ENCODE results near the gene RIN3. TPM values are rescaled to one million over a fixed set of nuclear protein-coding genes. Genes with fewer than 3 reads are reported as not detected.
A peak's percentile ranks its signal among the peaks of the same experiment; 100 is the strongest.
"Not testable (repeated sequence)": the region's sequence is repeated elsewhere in the genome, so short reads cannot be mapped to it uniquely, and the experiment has no call there.

The RIN3 gene
- polyA plus RNA-seq, 3 donors: 42.8 to 144 (median 54.6) TPM

- TF ChIP-seq CTCF (IDR thresholded peaks at IDR 0.05): no peak
These were observed 21.5 kb downstream of the RIN3 start for GRCh38 chr14:92534932-92535643.

GRCh38 chr14:92536231-92536630, 22.6 kb downstream of the RIN3 start:
- H3K4me3 ChIP-seq (replicated peaks in 1 of 3; ENCODE audit: low read depth in 2 of 3, low read length in 3 of 3); H3K9ac ChIP-seq (ENCODE audit: insufficient read depth, low read length, poor library complexity, severe bottlenecking); DNase-seq; H3K4me3 Mint-ChIP-seq; H3K9me3 Mint-ChIP-seq; H3K27me3 Mint-ChIP-seq (ENCODE audit: low read depth in 3 of 3); H3K27ac ChIP-seq (ENCODE audit: low read depth in 1 of 2, low read length in 2 of 2); H3K27me3 ChIP-seq (ENCODE audit: control insufficient read depth in 2 of 2, insufficient read depth in 2 of 2, low read length in 2 of 2); H2AFZ ChIP-seq (ENCODE audit: insufficient read depth, low read depth, low read length, poor library complexity, severe bottlenecking); H3K9me3 ChIP-seq (replicated peaks in 1 of 2; ENCODE audit: control insufficient read depth in 1 of 2, insufficient read depth in 1 of 2, low read length in 2 of 2); intact Hi-C loops (cut with micrococcal nuclease); H3K4me2 ChIP-seq (replicated peaks; ENCODE audit: extremely low read depth, low read length, poor library complexity, severe bottlenecking): not testable (repeated sequence)
- Histone ChIP-seq H3K79me2 (ENCODE audit: insufficient read depth, low read length) (peaks cover 91% of the 10 kb centered on the region), H3K36me3 (replicated peaks in 1 of 2; ENCODE audit: control insufficient read depth in 1 of 2, insufficient read depth in 2 of 2, low read length in 2 of 2) (peaks cover 0 to 22% of the 10 kb centered on the region in 2 donors), H3K4me1 (ENCODE audit: control insufficient read depth in 1 of 2, insufficient read depth in 2 of 2, low read length in 2 of 2) (peaks cover 30 to 35% of the 10 kb centered on the region in 2 donors), H4K20me1 (ENCODE audit: insufficient read depth, low read length) (peaks cover 100% of the 10 kb centered on the region)
- 97% methylated on average over 5 of the region's 8 CpGs for WGBS (ENCODE audit: insufficient coverage)
- Mint-ChIP-seq H3K4me1 (peaks cover 52% of the 10 kb centered on the region), H3K36me3 (peaks cover 40 to 48% of the 10 kb centered on the region in 2 donors), H3K27ac (peak overlapping the region in 1 of 7 donors; percentile 50)

More at GRCh38 chr14:92534932-92535643, 21.5 kb downstream of the RIN3 start:
- Histone ChIP-seq H2AFZ (ENCODE audit: insufficient read depth, low read depth, low read length, poor library complexity, severe bottlenecking) (no peak overlapping the region), H4K20me1 (ENCODE audit: insufficient read depth, low read length) (peaks cover 100% of the 10 kb centered on the region), H3K9ac (ENCODE audit: insufficient read depth, low read length, poor library complexity, severe bottlenecking) (no peak overlapping the region), H3K9me3 (replicated peaks in 1 of 2; ENCODE audit: control insufficient read depth in 1 of 2, insufficient read depth in 1 of 2, low read length in 2 of 2) (no peaks in the 10 kb centered on the region), H3K36me3 (replicated peaks in 1 of 2; ENCODE audit: control insufficient read depth in 1 of 2, insufficient read depth in 2 of 2, low read length in 2 of 2) (peaks cover 0 to 22% of the 10 kb centered on the region in 2 donors), H3K27ac (ENCODE audit: low read depth in 1 of 2, low read length in 2 of 2) (no peak overlapping the region), H3K79me2 (ENCODE audit: insufficient read depth, low read length) (peaks cover 92% of the 10 kb centered on the region), H3K4me2 (replicated peaks; ENCODE audit: extremely low read depth, low read length, poor library complexity, severe bottlenecking) (no peak overlapping the region), H3K4me1 (ENCODE audit: control insufficient read depth in 1 of 2, insufficient read depth in 2 of 2, low read length in 2 of 2) (peaks cover 31 to 38% of the 10 kb centered on the region in 2 donors), H3K27me3 (ENCODE audit: control insufficient read depth in 2 of 2, insufficient read depth in 2 of 2, low read length in 2 of 2) (no peaks in the 10 kb centered on the region), H3K4me3 (replicated peaks in 1 of 3; ENCODE audit: low read depth in 2 of 3, low read length in 3 of 3) (no peak overlapping the region)
- peaks cover 51% of the 10 kb centered on the region for H3K4me1 Mint-ChIP-seq
- no peak overlapping the region for H3K4me3 Mint-ChIP-seq
- intact Hi-C loops (cut with micrococcal nuclease): loop anchor here in 1 of 2 donors (5.0 kb wide), 1 partner anchor 73 kb away; no protein-coding TSS in a partner anchor
- no peaks in the 10 kb centered on the region for H3K9me3 Mint-ChIP-seq
- H3K27ac Mint-ChIP-seq: peak overlapping the region in 2 of 7 donors; percentile 59 to 69
- no peak for DNase-seq
- H3K27me3 Mint-ChIP-seq (ENCODE audit: low read depth in 3 of 3): peaks cover 0 to 2% (median 1%) of the 10 kb centered on the region in 3 donors
- WGBS (ENCODE audit: insufficient coverage): 97% methylated on average over 5 of the region's 17 CpGs
- peaks cover 47 to 50% of the 10 kb centered on the region in 2 donors for H3K36me3 Mint-ChIP-seq
